A549 (cell line): ENCODE data around the gene AREL1. TPM values are rescaled to one million over a fixed set of nuclear protein-coding genes. Genes with fewer than 3 reads are reported as not detected.
"Not testable (repeated sequence)": the region's sequence is repeated elsewhere in the genome, so short reads cannot be mapped to it uniquely, and the experiment has no call there.

Source experiments
- ATAC-seq, 2 experiments: fragments of 200-7000 bp in 1 of 2; fragments of >200 bp in 1 of 2; cut with Nextera tagmentation in 1 of 2; cut with Tn5 transposase in 1 of 2; 3 replicates each; pipeline versions ENCODE4 v1.8.0 to v1.9.1; 2018 to 2020; ENCODE audit warnings: mild to moderate bottlenecking in 1 of 2, moderate library complexity in 1 of 2
- CTCF ChIA-PET: fragments of 300-600 bp; sonication (Branson Sonifier 250); formaldehyde crosslinking; extraction: SDS; loops from one replicate; lab custom pipeline; 2021; ENCODE audit warnings: antibody characterized with exemption, inconsistent platforms; lab: Yijun Ruan, JAX
- POLR2A ChIA-PET: fragments of 350-600 bp; formaldehyde crosslinking; extraction: SDS; loops from one replicate; lab custom pipeline; 2021; ENCODE audit warnings: antibody characterized with exemption, inconsistent platforms; lab: Yijun Ruan, JAX
- DNase-seq, 2 experiments: peaks; one replicate each; pipeline versions ENCODE4 v3.0.0 to v3.0.0-alpha.2; 2011 to 2016; ENCODE audit warnings: low read depth in 1 of 2, low spot score in 1 of 2
- FAIRE-seq: peaks from 2 replicates; lab custom pipeline; 2011; peaks lifted over from hg19 to GRCh38; lab: Jason Lieb, UNC
- H3K27ac ChIP-seq, 2 experiments: fragments of >200 bp; sonication (Bioruptor Twin); formaldehyde crosslinking; 3 replicates each; pipeline ENCODE4 v1.5.1; 2016 to 2017
- H3K4me1 ChIP-seq: fragments of >200 bp; sonication (Bioruptor Twin); formaldehyde crosslinking; 3 replicates; pipeline ENCODE4 v1.6.1; 2016
- H3K4me2 ChIP-seq: fragments of >200 bp; sonication (Bioruptor Twin); formaldehyde crosslinking; 3 replicates; pipeline ENCODE4 v1.6.1; 2016
- H3K4me3 ChIP-seq: fragments of >200 bp; sonication (Bioruptor Twin); formaldehyde crosslinking; 3 replicates; pipeline ENCODE4 v1.5.1; 2016
- H3K9me3 ChIP-seq: fragments of >200 bp; sonication (Bioruptor Twin); formaldehyde crosslinking; 3 replicates; pipeline ENCODE4 v1.6.1; 2016
- CEBPB ChIP-seq, 2 experiments: fragments of >200 bp in 1 of 2; sonication (Bioruptor Twin) in 1 of 2; formaldehyde crosslinking in 1 of 2; IDR thresholded peaks; 2 replicates each; pipeline ENCODE4 v1.6.1; 2012 to 2016
- ESRRA ChIP-seq: fragments of 150-350 bp; IDR thresholded peaks from 2 replicates; pipeline ENCODE4 v1.6.1; 2014; ENCODE audit warnings: mild to moderate bottlenecking, low read length, borderline replicate concordance
- JUN ChIP-seq, 2 experiments: fragments of >200 bp; sonication (Bioruptor Twin); formaldehyde crosslinking; IDR thresholded peaks; 2 replicates in 1 of 2; 3 replicates in 1 of 2; pipeline ENCODE4 v1.6.1; 2016 to 2017
- KDM1A ChIP-seq: fragments of 200-600 bp; sonication (generic); IDR thresholded peaks from 2 replicates; pipeline ENCODE4 v1.6.1; 2016; ENCODE audit warnings: low read depth, mild to moderate bottlenecking
- KDM5A ChIP-seq: fragments of 200-600 bp; sonication (generic); IDR thresholded peaks from 2 replicates; pipeline ENCODE4 v1.6.1; 2016; ENCODE audit warnings: antibody characterized with exemption, mild to moderate bottlenecking
- PHF8 ChIP-seq: fragments of 200-600 bp; sonication (generic); IDR thresholded peaks from 2 replicates; pipeline ENCODE4 v1.6.1; 2016; ENCODE audit warnings: low read depth, mild to moderate bottlenecking, antibody characterized with exemption, moderate library complexity, borderline replicate concordance
- POLR2A ChIP-seq: IDR thresholded peaks from 2 replicates; pipeline ENCODE4 v1.6.1; 2012; ENCODE audit warnings: mild to moderate bottlenecking, low read length
- SMC3 ChIP-seq: fragments of >200 bp; sonication (Bioruptor Twin); formaldehyde crosslinking; IDR thresholded peaks from 3 replicates; pipeline ENCODE4 v1.6.1; 2018; ENCODE audit warnings: inconsistent platforms
- ZC3H11A ChIP-seq: fragments of 450-650 bp; IDR thresholded peaks from 2 replicates; pipeline ENCODE4 v1.6.1; 2014; ENCODE audit warnings: antibody characterized with exemption, mild to moderate bottlenecking
- WGBS: methylation state at CpG from one replicate; pipeline ENCODE4 v1.1.6; 2017; ENCODE audit errors: missing lambda C conversion rate; 5-methylcytosine and 5-hydroxymethylcytosine counted together
- polyA minus RNA-seq: library from RNA; depleted of rRNA, polyadenylated mRNA; stranded (reverse); fragments of >200 nt; gene quantifications from 2 replicates; pipeline ENCODE4 v1.2.3, GENCODE V29; 2011; rRNA and poly(A)+ RNA removed
- polyA plus RNA-seq, 4 experiments: library from polyadenylated mRNA; depleted of rRNA in 3 of 4; stranded (reverse); fragments of >200 nt; fragmentation: RNase III in 1 of 4; extraction: RNeasy Plus Mini Kit Qiagen cat#74134 plus additional on column Dnase treatment in 1 of 4; gene quantifications; 2 replicates in 3 of 4; 3 replicates in 1 of 4; pipeline ENCODE4 v1.2.3, GENCODE V29; 2011 to 2017
- TF ChIP-seq, protein P1 (sequence below): IDR thresholded peaks from 2 replicates; pipeline ENCODE4 v1.6.1; 2012
- TF ChIP-seq, protein P2 (sequence below): fragments of >200 bp; sonication (Bioruptor Twin); formaldehyde crosslinking; IDR thresholded peaks from 3 replicates; pipeline ENCODE4 v1.6.1; 2016
- TF ChIP-seq, protein P3 (sequence below): fragments of 200-600 bp; sonication (generic); IDR thresholded peaks from 2 replicates; pipeline ENCODE4 v1.6.1; 2016; ENCODE audit warnings: antibody characterized with exemption, mild to moderate bottlenecking, moderate library complexity

Gene AREL1, protein sequence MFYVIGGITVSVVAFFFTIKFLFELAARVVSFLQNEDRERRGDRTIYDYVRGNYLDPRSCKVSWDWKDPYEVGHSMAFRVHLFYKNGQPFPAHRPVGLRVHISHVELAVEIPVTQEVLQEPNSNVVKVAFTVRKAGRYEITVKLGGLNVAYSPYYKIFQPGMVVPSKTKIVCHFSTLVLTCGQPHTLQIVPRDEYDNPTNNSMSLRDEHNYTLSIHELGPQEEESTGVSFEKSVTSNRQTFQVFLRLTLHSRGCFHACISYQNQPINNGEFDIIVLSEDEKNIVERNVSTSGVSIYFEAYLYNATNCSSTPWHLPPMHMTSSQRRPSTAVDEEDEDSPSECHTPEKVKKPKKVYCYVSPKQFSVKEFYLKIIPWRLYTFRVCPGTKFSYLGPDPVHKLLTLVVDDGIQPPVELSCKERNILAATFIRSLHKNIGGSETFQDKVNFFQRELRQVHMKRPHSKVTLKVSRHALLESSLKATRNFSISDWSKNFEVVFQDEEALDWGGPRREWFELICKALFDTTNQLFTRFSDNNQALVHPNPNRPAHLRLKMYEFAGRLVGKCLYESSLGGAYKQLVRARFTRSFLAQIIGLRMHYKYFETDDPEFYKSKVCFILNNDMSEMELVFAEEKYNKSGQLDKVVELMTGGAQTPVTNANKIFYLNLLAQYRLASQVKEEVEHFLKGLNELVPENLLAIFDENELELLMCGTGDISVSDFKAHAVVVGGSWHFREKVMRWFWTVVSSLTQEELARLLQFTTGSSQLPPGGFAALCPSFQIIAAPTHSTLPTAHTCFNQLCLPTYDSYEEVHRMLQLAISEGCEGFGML
- 48.6 and 59.5 TPM in 2 replicates for polyA plus RNA-seq (2011; rRNA removed)
- polyA plus RNA-seq (2012; cell fraction: cytosol; rRNA removed) = 33.2 and 39.3 TPM in 2 replicates
- polyA plus RNA-seq (2012; cell fraction: nucleus; rRNA removed) = 61.7 and 75.3 TPM in 2 replicates
- 26.4 to 27.5 TPM (median 26.5 TPM) in 3 replicates for polyA plus RNA-seq (2017; fragmentation: RNase III; extraction: RNeasy Plus Mini Kit Qiagen cat#74134 plus additional on column Dnase treatment)
- 117 and 153 TPM in 2 replicates for polyA minus RNA-seq

DNA sequence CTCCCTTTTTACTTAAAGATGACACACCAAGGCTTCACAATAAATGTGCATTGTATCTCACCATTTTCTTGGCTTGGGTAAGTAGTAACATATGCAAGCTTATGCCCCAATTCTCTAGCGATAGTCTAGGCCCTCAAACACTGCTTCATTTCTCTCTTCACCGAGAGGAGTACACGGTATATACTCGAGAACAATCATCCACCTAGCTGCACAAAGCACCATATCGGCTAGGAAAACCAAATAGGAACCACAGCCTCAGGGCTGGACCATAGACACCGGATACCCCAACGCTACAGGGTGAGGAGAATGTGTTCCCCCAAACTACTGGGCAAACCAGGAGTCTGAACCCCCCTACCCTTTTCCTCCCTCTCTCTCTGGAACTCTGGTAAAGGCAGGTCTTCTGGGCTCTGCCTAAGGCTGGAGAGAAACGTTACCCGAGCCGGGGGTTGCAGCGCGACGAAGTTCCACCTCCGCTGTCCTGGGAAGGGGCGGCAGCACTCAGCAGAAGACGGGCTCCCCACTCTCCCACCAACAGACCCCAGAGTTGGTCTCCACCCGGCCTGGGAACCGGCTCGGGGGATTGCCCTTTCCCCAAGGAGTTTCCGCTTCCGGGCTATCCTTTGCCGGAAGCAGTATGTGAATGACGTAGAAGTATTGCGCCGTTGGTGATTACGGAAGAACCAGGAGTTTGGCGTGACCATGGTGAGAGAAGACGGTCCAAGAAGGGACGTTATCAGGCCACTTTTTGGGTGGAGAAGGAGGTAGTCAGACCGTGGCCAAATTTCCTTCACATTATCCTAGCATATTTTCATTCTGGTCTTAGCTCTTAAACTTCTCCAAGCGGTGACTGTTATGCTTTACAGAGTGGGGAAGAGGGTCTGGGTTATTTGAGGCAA, at the start of gene AREL1, which contains the start of gene FCF1:
Gene AREL1, minus strand, starts transcription at position 582 of the 896 bp plus-strand sequence. CDS start 27,465 bp downstream, outside the sequence.
Gene FCF1, plus strand, starts transcription at position 646 of the 896 bp plus-strand sequence. Its CDS starts 54 bp downstream, at position 700.
- Histone ChIP-seq H3K4me1 (peaks cover 21% of the 10 kb centered on the region; the same call in 2 of the 3 replicates), H3K9me3 (no peaks in the 10 kb centered on the region), H3K4me2 (peak within 1 kb of the TSS; percentile 96), H3K4me3 (peak within 1 kb of the TSS; percentile 73), H3K27ac (peak within 1 kb of the TSS; percentile 78 to 89)
- ChIA-PET CTCF (interaction anchor here (0.6 to 1.1 kb wide), 4 partner anchors 50 to 137 kb away, joined by 3 read pairs; no protein-coding TSS in a partner anchor), POLR2A (no interaction called here)
- peak; percentile 89 to 97 for DNase-seq
- TF ChIP-seq KDM5A = peak; percentile 44
- peak in 1 of 2 experiments; percentile 74; a peak in 2 of 4 replicates for TF ChIP-seq CEBPB (IDR thresholded peaks at IDR 0.05)
- no peak for TF ChIP-seq ESRRA
- TF ChIP-seq, protein P1, sequence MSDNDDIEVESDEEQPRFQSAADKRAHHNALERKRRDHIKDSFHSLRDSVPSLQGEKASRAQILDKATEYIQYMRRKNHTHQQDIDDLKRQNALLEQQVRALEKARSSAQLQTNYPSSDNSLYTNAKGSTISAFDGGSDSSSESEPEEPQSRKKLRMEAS = peak; percentile 91
- TF ChIP-seq JUN (IDR thresholded peaks at IDR 0.05) = peak; percentile 79 to 87; a peak in 3 of 5 replicates
- TF ChIP-seq, protein P2, sequence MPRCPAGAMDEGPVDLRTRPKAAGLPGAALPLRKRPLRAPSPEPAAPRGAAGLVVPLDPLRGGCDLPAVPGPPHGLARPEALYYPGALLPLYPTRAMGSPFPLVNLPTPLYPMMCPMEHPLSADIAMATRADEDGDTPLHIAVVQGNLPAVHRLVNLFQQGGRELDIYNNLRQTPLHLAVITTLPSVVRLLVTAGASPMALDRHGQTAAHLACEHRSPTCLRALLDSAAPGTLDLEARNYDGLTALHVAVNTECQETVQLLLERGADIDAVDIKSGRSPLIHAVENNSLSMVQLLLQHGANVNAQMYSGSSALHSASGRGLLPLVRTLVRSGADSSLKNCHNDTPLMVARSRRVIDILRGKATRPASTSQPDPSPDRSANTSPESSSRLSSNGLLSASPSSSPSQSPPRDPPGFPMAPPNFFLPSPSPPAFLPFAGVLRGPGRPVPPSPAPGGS = no peak; the same call in 2 of the 3 replicates
- peak; percentile 73 for TF ChIP-seq POLR2A
- peak; percentile 11; the same call in 1 of the 3 replicates for TF ChIP-seq SMC3
- TF ChIP-seq PHF8 = peak; percentile 61
- ATAC-seq = peak; percentile 98 to 100
- WGBS = under 1% methylated on average over 23 of the region's 31 CpGs
- FAIRE-seq = peak; percentile 77

DNA sequence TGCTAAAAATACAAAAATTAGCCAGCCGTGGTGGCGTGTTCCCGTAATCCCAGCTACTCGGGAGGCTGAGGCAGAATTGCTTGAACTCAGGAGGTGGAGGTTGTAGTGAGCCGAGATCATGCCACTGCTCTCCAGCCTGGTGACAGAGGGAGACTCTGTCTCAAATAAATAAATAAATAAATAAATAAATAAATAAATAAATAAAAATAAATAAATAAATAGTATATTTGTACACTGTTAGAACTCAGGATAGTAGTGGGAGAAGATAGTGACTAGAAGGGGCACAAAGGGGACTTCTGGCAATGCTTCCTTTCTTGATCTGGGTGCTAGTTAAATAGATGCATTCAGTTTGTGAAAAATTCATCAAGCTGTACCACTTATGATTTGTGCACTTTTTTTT, 45.6 kb upstream of the AREL1 start:
- POLR2A ChIA-PET, DNase-seq: not testable (repeated sequence)

DNA sequence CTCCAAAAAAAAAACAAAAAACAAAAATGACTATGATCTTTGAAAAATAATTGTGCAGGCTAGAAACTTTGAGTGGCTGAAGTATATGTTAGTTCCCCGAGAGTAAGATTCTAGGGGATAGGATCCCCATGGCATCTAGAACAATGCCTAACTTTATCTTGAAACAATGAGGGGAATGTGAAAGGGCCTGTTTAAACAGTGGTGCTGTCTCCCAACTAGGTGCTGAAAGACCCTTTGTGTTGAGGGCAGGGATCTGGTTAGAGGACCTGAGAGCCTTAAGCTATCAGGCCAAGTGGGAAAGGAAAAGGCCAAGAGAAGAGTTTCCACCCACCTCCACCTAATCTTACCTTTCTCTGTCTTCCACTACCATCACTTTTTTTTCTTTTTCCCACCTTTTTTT, 43.4 kb upstream of the AREL1 start:
- DNase-seq (no peak), ATAC-seq (no peak), FAIRE-seq (no peak)
- Histone ChIP-seq H3K4me3 (no peak overlapping the region), H3K4me2 (no peak overlapping the region), H3K27ac (no peak overlapping the region), H3K4me1 (no peaks in the 10 kb centered on the region), H3K9me3 (peaks cover 15% of the 10 kb centered on the region; the same call in 2 of the 3 replicates)
- TF ChIP-seq CEBPB (IDR thresholded peaks at IDR 0.05) (no peak), KDM1A (no peak)
- TF ChIP-seq, protein P3, sequence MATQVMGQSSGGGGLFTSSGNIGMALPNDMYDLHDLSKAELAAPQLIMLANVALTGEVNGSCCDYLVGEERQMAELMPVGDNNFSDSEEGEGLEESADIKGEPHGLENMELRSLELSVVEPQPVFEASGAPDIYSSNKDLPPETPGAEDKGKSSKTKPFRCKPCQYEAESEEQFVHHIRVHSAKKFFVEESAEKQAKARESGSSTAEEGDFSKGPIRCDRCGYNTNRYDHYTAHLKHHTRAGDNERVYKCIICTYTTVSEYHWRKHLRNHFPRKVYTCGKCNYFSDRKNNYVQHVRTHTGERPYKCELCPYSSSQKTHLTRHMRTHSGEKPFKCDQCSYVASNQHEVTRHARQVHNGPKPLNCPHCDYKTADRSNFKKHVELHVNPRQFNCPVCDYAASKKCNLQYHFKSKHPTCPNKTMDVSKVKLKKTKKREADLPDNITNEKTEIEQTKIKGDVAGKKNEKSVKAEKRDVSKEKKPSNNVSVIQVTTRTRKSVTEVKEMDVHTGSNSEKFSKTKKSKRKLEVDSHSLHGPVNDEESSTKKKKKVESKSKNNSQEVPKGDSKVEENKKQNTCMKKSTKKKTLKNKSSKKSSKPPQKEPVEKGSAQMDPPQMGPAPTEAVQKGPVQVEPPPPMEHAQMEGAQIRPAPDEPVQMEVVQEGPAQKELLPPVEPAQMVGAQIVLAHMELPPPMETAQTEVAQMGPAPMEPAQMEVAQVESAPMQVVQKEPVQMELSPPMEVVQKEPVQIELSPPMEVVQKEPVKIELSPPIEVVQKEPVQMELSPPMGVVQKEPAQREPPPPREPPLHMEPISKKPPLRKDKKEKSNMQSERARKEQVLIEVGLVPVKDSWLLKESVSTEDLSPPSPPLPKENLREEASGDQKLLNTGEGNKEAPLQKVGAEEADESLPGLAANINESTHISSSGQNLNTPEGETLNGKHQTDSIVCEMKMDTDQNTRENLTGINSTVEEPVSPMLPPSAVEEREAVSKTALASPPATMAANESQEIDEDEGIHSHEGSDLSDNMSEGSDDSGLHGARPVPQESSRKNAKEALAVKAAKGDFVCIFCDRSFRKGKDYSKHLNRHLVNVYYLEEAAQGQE = peak; percentile 45; the same call in 1 of the 2 replicates
- ChIA-PET CTCF (interaction anchor here (0.9 to 2.5 kb wide), 3 partner anchors 18 to 147 kb away, joined by 3 to 11 read pairs (median 7); partner anchors contain the start of gene LTBP2), POLR2A (no interaction called here)
- WGBS = 81% methylated on average over 1 of the region's 1 CpG

More for the DNA sequence above, 45.6 kb upstream of the AREL1 start:
- CTCF ChIA-PET = interaction anchor here (1.2 to 2.5 kb wide), 2 partner anchors 9 to 146 kb away, joined by 3 to 11 read pairs; partner anchors contain the start of gene LTBP2
- H3K4me1 ChIP-seq, H3K9me3 ChIP-seq, H3K4me2 ChIP-seq, ATAC-seq, FAIRE-seq, H3K27ac ChIP-seq, H3K4me3 ChIP-seq: not testable (repeated sequence)
- 78% methylated on average over 5 of the region's 5 CpGs for WGBS
- TF ChIP-seq ZC3H11A = peak; percentile 48
